Parathyroid adenoma (tissue), 2 donors: Measurements from ENCODE around the gene SLC25A43.
"Not testable (repeated sequence)": the region's sequence is repeated elsewhere in the genome, so short reads cannot be mapped to it uniquely, and the experiment has no call there.

Experiments
- H2AFZ ChIP-seq: fragments of 300-600 bp; sonication (generic); one replicate; pipeline ENCODE4 v1.7.0; 2017; ENCODE audit warnings: antibody characterized with exemption, mild to moderate bottlenecking
- H3K27ac ChIP-seq: fragments of 300-600 bp; sonication (generic); one replicate; pipeline ENCODE4 v1.7.0; 2017
- H3K27me3 ChIP-seq: fragments of 300-600 bp; sonication (generic); one replicate; pipeline ENCODE4 v1.7.0; 2017; ENCODE audit warnings: low read length; ENCODE audit not compliant: control insufficient read depth, insufficient read depth
- H3K36me3 ChIP-seq: fragments of 300-600 bp; sonication (generic); one replicate; pipeline ENCODE4 v1.7.0; 2017; ENCODE audit warnings: low read length; ENCODE audit not compliant: control insufficient read depth, insufficient read depth
- H3K4me1 ChIP-seq: fragments of 300-600 bp; sonication (generic); one replicate; pipeline ENCODE4 v1.7.0; 2017; ENCODE audit warnings: control low read depth
- H3K4me2 ChIP-seq: fragments of 300-600 bp; sonication (generic); one replicate; pipeline ENCODE4 v1.7.0; 2017; ENCODE audit warnings: low read length
- H3K4me3 ChIP-seq: fragments of 300-600 bp; sonication (generic); one replicate; pipeline ENCODE4 v1.7.0; 2017; ENCODE audit warnings: low read depth, low read length
- H3K79me2 ChIP-seq: fragments of 300-600 bp; sonication (generic); one replicate; pipeline ENCODE4 v1.7.0; 2017; ENCODE audit warnings: control low read depth
- H3K9ac ChIP-seq: fragments of 300-600 bp; sonication (generic); one replicate; pipeline ENCODE4 v1.7.0; 2017; ENCODE audit warnings: mild to moderate bottlenecking
- H3K9me3 ChIP-seq: fragments of 300-600 bp; sonication (generic); one replicate; pipeline ENCODE4 v1.7.0; 2017; ENCODE audit warnings: low read length; ENCODE audit not compliant: control insufficient read depth
- CTCF ChIP-seq: fragments of 300-600 bp; sonication (generic); IDR thresholded peaks from one replicate; pipeline ENCODE4 v1.7.0; 2017; ENCODE audit warnings: antibody characterized with exemption, mild to moderate bottlenecking
- donor health status: primary hyperparathyroidism.

SLC25A43 gene

DNA sequence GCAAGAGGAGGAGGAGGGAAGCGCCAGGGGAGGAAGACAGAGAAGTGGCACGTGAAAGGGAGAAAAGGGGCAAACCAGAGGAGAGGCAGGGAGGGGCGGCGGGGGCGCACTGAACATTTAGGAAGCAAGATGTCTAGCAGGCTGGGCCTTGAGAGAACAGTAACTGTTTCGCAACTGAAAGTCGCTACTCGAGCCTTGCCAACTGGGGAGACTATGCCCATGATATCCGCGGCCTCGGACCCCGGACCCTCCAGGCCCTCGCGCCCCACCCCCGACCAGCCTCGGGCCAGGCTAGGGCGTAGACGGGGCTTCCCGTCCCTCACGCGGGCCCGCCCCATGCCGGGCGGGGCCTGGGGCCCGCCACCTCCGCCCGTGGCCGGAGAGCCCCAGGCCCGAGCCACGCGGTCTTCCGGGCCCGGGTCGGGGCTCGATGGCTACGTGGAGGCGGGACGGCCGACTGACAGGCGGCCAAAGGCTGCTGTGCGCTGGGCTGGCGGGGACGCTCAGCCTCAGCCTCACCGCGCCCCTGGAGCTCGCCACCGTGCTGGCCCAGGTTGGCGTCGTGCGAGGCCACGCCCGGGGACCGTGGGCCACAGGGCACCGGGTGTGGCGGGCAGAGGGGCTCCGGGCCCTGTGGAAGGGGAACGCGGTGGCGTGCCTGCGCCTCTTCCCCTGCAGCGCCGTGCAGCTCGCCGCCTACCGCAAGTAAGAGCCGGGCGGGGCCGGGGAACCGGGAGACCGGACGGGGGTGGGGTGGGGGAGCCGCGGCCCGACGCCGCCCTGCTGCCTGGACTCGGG, at the start of gene SLC25A43:
Gene SLC25A43 (plus strand): TSS at position 363 of the 798 bp plus-strand sequence. CDS start 68 bp downstream, at position 431.
- Histone ChIP-seq H3K4me3 (peak within 1 kb of the TSS; percentile 49), H3K4me2 (peak within 1 kb of the TSS; percentile 66), H3K9ac (no peak within 1 kb of the TSS), H3K27ac (no peak within 1 kb of the TSS), H2AFZ (peak within 1 kb of the TSS; percentile 63), H3K36me3 (no peaks in the 10 kb centered on the region), H3K9me3 (no peaks in the 10 kb centered on the region), H3K27me3 (no peaks in the 10 kb centered on the region), H3K79me2 (no peaks in the 10 kb centered on the region), H3K4me1 (no peaks in the 10 kb centered on the region)
- no peak for TF ChIP-seq CTCF

GRCh38 chrX:119359618-119360382, 39.3 kb upstream of the SLC25A43 start:
- Histone ChIP-seq H3K4me1 (no peaks in the 10 kb centered on the region), H3K27ac (no peak overlapping the region), H3K9ac (no peak overlapping the region), H3K4me2 (no peak overlapping the region), H3K4me3 (no peak overlapping the region), H3K9me3 (no peaks in the 10 kb centered on the region), H3K27me3 (no peaks in the 10 kb centered on the region), H2AFZ (no peak overlapping the region), H3K79me2 (no peaks in the 10 kb centered on the region), H3K36me3 (no peaks in the 10 kb centered on the region)
- no peak for TF ChIP-seq CTCF

DNA sequence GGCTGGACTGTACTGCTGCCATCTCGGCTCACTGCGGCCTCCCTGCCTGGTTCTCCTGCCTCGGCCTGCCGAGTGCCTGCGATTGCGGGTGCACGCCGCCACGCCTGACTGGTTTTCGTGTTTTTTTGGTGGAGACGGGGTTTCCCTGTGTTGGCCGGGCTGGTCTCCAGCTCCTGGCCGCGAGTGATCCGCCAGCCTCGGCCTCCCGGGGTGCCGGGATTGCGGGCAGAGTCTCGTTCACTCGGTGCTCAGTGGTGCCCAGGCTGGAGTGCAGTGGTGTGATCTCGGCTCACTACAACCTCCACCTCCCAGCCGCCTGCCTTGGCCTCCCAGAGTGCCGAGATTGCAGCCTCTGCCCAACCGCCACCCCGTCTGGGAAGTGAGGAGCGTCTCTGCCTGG, 37.7 kb upstream of the SLC25A43 start:
- H3K4me2 ChIP-seq, H2AFZ ChIP-seq, H3K27me3 ChIP-seq, H3K79me2 ChIP-seq, H3K27ac ChIP-seq, H3K36me3 ChIP-seq, H3K9me3 ChIP-seq, H3K4me3 ChIP-seq, H3K4me1 ChIP-seq, H3K9ac ChIP-seq: not testable (repeated sequence)

GRCh38 chrX:119362074-119362473, 37.1 kb upstream of the SLC25A43 start:
- not testable (repeated sequence) for H3K27ac ChIP-seq, H3K9ac ChIP-seq, H2AFZ ChIP-seq, H3K36me3 ChIP-seq, H3K4me2 ChIP-seq, H3K4me1 ChIP-seq, H3K79me2 ChIP-seq, H3K27me3 ChIP-seq, H3K4me3 ChIP-seq, H3K9me3 ChIP-seq

DNA sequence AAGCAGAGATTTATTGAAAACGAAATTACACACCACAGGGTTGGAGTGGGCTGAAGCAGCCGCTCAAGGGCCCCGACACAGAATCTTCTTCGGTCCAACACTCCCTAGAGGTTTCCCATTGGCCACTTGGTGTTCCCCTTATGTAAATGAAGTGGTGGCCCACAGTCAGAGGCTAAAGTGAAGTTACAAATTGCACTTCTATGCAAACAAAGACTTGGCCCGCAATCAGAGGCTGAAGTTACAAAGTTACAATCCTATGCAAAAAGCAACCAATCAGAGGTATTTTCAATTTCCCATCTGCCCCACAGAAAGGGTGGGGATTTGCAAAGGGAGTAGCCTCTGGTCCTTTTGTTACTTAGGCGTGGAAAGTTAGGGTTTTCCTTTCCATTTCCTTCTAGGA, 35.7 kb upstream of the SLC25A43 start:
- H3K27me3 ChIP-seq = no peaks in the 10 kb centered on the region
- H3K4me2 ChIP-seq = no peak overlapping the region
- H3K36me3 ChIP-seq = no peaks in the 10 kb centered on the region
- H3K4me3 ChIP-seq = no peak overlapping the region
- H3K4me1 ChIP-seq = no peaks in the 10 kb centered on the region
- H3K79me2 ChIP-seq = no peaks in the 10 kb centered on the region
- no peak for TF ChIP-seq CTCF
- H3K9me3 ChIP-seq = no peaks in the 10 kb centered on the region
- H2AFZ ChIP-seq = no peak overlapping the region
- H3K27ac ChIP-seq = no peak overlapping the region
- H3K9ac ChIP-seq = no peak overlapping the region

DNA sequence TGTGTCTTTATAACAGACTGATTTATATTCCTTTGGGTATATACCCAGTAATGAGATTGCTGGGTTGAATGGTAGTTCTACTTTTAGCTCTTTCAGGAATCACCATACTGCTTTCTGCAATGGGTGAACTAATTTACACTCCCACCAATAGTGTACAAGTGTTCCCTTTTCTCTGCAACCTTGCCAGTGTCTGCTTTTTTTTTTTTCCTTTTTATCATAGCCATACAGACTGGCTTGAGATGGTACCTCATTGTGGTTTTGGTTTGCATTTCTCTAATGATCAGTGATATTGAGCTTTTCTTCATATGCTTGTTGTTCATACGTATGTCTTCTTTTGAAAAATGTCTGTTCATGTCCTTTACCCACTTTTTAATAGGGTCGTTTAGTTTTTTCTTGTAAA, 27.3 kb upstream of the SLC25A43 start:
- H3K9me3 ChIP-seq, H3K4me1 ChIP-seq, H2AFZ ChIP-seq, H3K4me3 ChIP-seq, H3K79me2 ChIP-seq, H3K27ac ChIP-seq, H3K4me2 ChIP-seq, H3K9ac ChIP-seq, H3K27me3 ChIP-seq, H3K36me3 ChIP-seq: not testable (repeated sequence)
